ENCODE results near the gene LRRN2. TPM values are rescaled to one million over a fixed set of nuclear protein-coding genes. Genes with fewer than 3 reads are reported as not detected.

Gene LRRN2
- total and polyA plus RNA-seq, 9 of the 15 experiments (the other 6 are each of a cell fraction or from before 2014, with no cell fraction given), result 0.05 TPM; not detected in 8

DNA sequence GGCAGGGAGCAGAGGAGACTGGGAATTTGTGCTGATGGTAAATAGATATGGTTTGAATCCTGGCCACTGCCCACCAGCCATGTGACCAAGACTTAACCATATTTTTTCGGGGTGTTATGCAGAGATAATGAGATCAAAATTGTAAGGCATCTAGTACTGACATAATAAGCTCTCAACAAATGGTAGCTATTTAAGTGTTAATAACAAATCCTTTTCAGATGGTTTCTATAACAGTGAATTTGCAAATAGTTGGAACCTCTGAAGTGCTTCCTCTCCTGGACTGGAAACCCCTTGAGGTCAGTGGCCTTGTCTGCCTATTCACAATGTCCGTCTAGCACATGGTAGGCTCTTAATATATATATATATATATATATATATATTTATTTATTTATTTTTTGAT, 104.7 kb downstream of the LRRN2 start (continued):
- TF ChIP-seq MYNN (IDR thresholded peaks at IDR 0.05) (no peak), MYNN (CRISPR knock-in tag; IDR thresholded peaks at IDR 0.05) (no peak), RAD51 (IDR thresholded peaks at IDR 0.05; ENCODE audit: borderline replicate concordance, low read depth) (peak; percentile 44; the same call in 1 of the 2 replicates), SETDB1 (IDR thresholded peaks at IDR 0.05; ENCODE audit: low read length) (no peak), MCM5 (IDR thresholded peaks at IDR 0.05; ENCODE audit: low read depth) (no peak), ILK (tag; IDR thresholded peaks at IDR 0.05; ENCODE audit: borderline replicate concordance, low read depth) (no peak), ZNF184 (CRISPR knock-in tag; IDR thresholded peaks at IDR 0.05) (no peak), MTA3 (IDR thresholded peaks at IDR 0.05; ENCODE audit: borderline replicate concordance) (no peak), CREBBP (IDR thresholded peaks at IDR 0.05; ENCODE audit: low read depth, low read length) (no peak), NONO (IDR thresholded peaks at IDR 0.05; ENCODE audit: low read depth in 2 of 2, low read length in 1 of 2) (0 out of 4 replicates have a peak, but pooled peaks of 1 of the 2 experiments have one; percentile 45), ZNF133 (CRISPR knock-in tag; IDR thresholded peaks at IDR 0.05) (no peak)
- TF ChIP-seq, protein P1, sequence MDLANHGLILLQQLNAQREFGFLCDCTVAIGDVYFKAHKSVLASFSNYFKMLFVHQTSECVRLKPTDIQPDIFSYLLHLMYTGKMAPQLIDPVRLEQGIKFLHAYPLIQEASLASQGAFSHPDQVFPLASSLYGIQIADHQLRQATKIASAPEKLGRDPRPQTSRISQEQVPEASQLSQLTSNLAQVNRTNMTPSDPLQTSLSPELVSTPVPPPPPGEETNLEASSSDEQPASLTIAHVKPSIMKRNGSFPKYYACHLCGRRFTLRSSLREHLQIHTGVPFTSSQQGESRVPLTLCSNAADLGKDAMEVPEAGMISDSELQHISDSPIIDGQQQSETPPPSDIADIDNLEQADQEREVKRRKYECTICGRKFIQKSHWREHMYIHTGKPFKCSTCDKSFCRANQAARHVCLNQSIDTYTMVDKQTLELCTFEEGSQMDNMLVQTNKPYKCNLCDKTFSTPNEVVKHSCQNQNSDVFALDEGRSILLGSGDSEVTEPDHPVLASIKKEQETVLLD (IDR thresholded peaks at IDR 0.05), result no peak
- TF ChIP-seq, protein P2, sequence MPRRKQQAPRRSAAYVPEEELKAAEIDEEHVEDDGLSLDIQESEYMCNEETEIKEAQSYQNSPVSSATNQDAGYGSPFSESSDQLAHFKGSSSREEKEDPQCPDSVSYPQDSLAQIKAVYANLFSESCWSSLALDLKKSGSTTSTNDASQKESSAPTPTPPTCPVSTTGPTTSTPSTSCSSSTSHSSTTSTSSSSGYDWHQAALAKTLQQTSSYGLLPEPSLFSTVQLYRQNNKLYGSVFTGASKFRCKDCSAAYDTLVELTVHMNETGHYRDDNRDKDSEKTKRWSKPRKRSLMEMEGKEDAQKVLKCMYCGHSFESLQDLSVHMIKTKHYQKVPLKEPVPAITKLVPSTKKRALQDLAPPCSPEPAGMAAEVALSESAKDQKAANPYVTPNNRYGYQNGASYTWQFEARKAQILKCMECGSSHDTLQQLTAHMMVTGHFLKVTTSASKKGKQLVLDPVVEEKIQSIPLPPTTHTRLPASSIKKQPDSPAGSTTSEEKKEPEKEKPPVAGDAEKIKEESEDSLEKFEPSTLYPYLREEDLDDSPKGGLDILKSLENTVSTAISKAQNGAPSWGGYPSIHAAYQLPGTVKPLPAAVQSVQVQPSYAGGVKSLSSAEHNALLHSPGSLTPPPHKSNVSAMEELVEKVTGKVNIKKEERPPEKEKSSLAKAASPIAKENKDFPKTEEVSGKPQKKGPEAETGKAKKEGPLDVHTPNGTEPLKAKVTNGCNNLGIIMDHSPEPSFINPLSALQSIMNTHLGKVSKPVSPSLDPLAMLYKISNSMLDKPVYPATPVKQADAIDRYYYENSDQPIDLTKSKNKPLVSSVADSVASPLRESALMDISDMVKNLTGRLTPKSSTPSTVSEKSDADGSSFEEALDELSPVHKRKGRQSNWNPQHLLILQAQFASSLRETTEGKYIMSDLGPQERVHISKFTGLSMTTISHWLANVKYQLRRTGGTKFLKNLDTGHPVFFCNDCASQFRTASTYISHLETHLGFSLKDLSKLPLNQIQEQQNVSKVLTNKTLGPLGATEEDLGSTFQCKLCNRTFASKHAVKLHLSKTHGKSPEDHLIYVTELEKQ (CRISPR knock-in tag; IDR thresholded peaks at IDR 0.05), result no peak
- TF ChIP-seq, protein P3, sequence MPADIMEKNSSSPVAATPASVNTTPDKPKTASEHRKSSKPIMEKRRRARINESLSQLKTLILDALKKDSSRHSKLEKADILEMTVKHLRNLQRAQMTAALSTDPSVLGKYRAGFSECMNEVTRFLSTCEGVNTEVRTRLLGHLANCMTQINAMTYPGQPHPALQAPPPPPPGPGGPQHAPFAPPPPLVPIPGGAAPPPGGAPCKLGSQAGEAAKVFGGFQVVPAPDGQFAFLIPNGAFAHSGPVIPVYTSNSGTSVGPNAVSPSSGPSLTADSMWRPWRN (IDR thresholded peaks at IDR 0.05; ENCODE audit: low read depth), result no peak
- TF ChIP-seq, protein P4, sequence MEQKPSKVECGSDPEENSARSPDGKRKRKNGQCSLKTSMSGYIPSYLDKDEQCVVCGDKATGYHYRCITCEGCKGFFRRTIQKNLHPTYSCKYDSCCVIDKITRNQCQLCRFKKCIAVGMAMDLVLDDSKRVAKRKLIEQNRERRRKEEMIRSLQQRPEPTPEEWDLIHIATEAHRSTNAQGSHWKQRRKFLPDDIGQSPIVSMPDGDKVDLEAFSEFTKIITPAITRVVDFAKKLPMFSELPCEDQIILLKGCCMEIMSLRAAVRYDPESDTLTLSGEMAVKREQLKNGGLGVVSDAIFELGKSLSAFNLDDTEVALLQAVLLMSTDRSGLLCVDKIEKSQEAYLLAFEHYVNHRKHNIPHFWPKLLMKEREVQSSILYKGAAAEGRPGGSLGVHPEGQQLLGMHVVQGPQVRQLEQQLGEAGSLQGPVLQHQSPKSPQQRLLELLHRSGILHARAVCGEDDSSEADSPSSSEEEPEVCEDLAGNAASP (IDR thresholded peaks at IDR 0.05), result no peak

Measured in K562 (cell line).